K562 (cell line): ENCODE results near the gene NUP205. TPM values are rescaled to one million over a fixed set of nuclear protein-coding genes. Genes with fewer than 3 reads are reported as not detected.

Experiments used
- ATAC-seq: fragments of 200-7000 bp; cut with Tn5 transposase; 3 replicates; pipeline ENCODE4 v1.9.1; 2020; ENCODE audit warnings: moderate library complexity
- BruUV-seq: library from RNA; stranded (reverse); fragments of 400-500 nt; replicated peaks from 2 replicates; lab custom pipeline; 2021; lab: Mats Ljungman, UMichigan
- CTCF ChIA-PET: fragments of 300-600 bp; formaldehyde crosslinking; extraction: SDS; loops from one replicate; lab custom pipeline; 2021; ENCODE audit warnings: low intra/inter-chr PET ratio; lab: Yijun Ruan, JAX
- POLR2A ChIA-PET: fragments of 300-600, 350-650 bp; sonication (Branson Sonifier 250); formaldehyde crosslinking; extraction: SDS; loops from one replicate; lab custom pipeline; 2021; ENCODE audit warnings: antibody characterized with exemption, inconsistent platforms; lab: Yijun Ruan, JAX
- DNase-seq, 4 experiments: peaks; one replicate each; pipeline versions ENCODE4 v3.0.0 to v3.0.0-alpha.2; 2011 to 2018; ENCODE audit warnings: low spot score in 3 of 4, mixed read lengths in 3 of 4; ENCODE audit errors: extremely low read depth in 1 of 4
- FAIRE-seq: peaks from 2 replicates; lab custom pipeline; 2011; peaks lifted over from hg19 to GRCh38; lab: Jason Lieb, UNC
- H2AFZ ChIP-seq: 2 replicates; pipeline ENCODE4 v1.6.0; 2011; ENCODE audit warnings: low read depth, low read length, control low read depth, inconsistent platforms
- H3K27ac ChIP-seq: fragments of 200-600 bp; 3 replicates; pipeline ENCODE4 v1.8.0; 2011; ENCODE audit warnings: low read depth, mild to moderate bottlenecking, control low read depth, inconsistent platforms, low read length, moderate library complexity, mixed read lengths; ENCODE audit errors: extremely low read depth
- H3K27me3 ChIP-seq, 2 experiments: fragments of 300-600 bp in 1 of 2; 2 replicates in 1 of 2; 3 replicates in 1 of 2; pipeline versions ENCODE4 v1.6.0 to v1.8.0; 2011; ENCODE audit warnings: inconsistent platforms in 2 of 2, low read length in 2 of 2, mild to moderate bottlenecking in 1 of 2, mixed read lengths in 1 of 2, moderate library complexity in 1 of 2; ENCODE audit not compliant: control insufficient read depth in 2 of 2, insufficient read depth in 2 of 2
- H3K36me3 ChIP-seq: fragments of 300-600 bp; 3 replicates; pipeline ENCODE4 v1.8.0; 2011; ENCODE audit warnings: mild to moderate bottlenecking, low read length, inconsistent platforms; ENCODE audit not compliant: control insufficient read depth, insufficient read depth
- H3K4me1 ChIP-seq, 2 experiments: fragments of 200-600 bp in 1 of 2; replicated peaks in 1 of 2; 2 replicates in 1 of 2; 3 replicates in 1 of 2; pipeline versions ENCODE4 v1.5.1 to v1.8.0; 2011; ENCODE audit warnings: inconsistent platforms in 2 of 2, low read length in 2 of 2, mild to moderate bottlenecking in 1 of 2, mixed read lengths in 1 of 2, moderate library complexity in 1 of 2; ENCODE audit not compliant: control insufficient read depth in 2 of 2, insufficient read depth in 2 of 2
- H3K4me2 ChIP-seq: 2 replicates; pipeline ENCODE4 v1.6.1; 2011; ENCODE audit warnings: low read length, control low read depth, inconsistent platforms, mixed read lengths; ENCODE audit not compliant: insufficient read depth
- H3K4me3 ChIP-seq: fragments of 200-600 bp; sonication (generic), shearing (Covaris generic); 2 replicates; pipeline ENCODE4 v1.5.1; 2016; ENCODE audit warnings: control low read depth, inconsistent platforms
- H3K79me2 ChIP-seq: fragments of 200-600 bp; 3 replicates; pipeline ENCODE4 v1.8.0; 2011; ENCODE audit warnings: low read length, inconsistent platforms; ENCODE audit not compliant: control insufficient read depth, insufficient read depth
- H3K9ac ChIP-seq, 2 experiments: 2 replicates each; pipeline versions ENCODE4 v1.6.0 to v1.6.1; 2011; ENCODE audit warnings: low read depth in 2 of 2, low read length in 2 of 2, control low read depth in 1 of 2, inconsistent platforms in 1 of 2, mild to moderate bottlenecking in 1 of 2, mixed read lengths in 1 of 2; ENCODE audit not compliant: insufficient read depth in 1 of 2
- H3K9me1 ChIP-seq: one replicate; pipeline ENCODE4 v1.6.0; 2011; ENCODE audit warnings: inconsistent platforms, mild to moderate bottlenecking, low read length, moderate library complexity; ENCODE audit not compliant: control insufficient read depth, insufficient read depth
- H3K9me3 ChIP-seq: replicated peaks from 2 replicates; pipeline ENCODE4 v1.5.1; 2011; ENCODE audit warnings: low read depth, low read length, inconsistent platforms; ENCODE audit not compliant: control insufficient read depth, insufficient read depth
- H4K20me1 ChIP-seq: replicated peaks from 2 replicates; pipeline ENCODE4 v1.6.1; 2011; ENCODE audit warnings: low read length, inconsistent platforms, mixed read lengths; ENCODE audit not compliant: control insufficient read depth, insufficient read depth
- CEBPB ChIP-seq: fragments of 450-650 bp; IDR thresholded peaks from 2 replicates; pipeline ENCODE4 v1.6.1; 2016; ENCODE audit warnings: missing genetic modification characterization, missing compliant biosample characterization
- CEBPG ChIP-seq, 3 experiments: fragments of 200-800 bp in 1 of 3; sonication (Bioruptor generic) in 1 of 3; sonication (generic) in 1 of 3; formaldehyde crosslinking in 1 of 3; IDR thresholded peaks in 2 of 3; conservative IDR thresholded peaks in 1 of 3; 2 replicates each; pipeline versions ENCODE4 v1.6.1 to v1.8.0; 2016 to 2022; ENCODE audit warnings: missing compliant biosample characterization in 2 of 3, missing genetic modification characterization in 2 of 3, mild to moderate bottlenecking in 1 of 3, missing genetic modification reagents in 1 of 3
- CSDE1 ChIP-seq, 2 experiments: fragments of 450-650 bp; IDR thresholded peaks; 2 replicates each; pipeline ENCODE4 v1.6.1; 2016; ENCODE audit warnings: mild to moderate bottlenecking in 1 of 2
- ELF1 ChIP-seq: fragments of 200-800 bp; sonication (Bioruptor generic); IDR thresholded peaks from 2 replicates; pipeline ENCODE4 v1.6.1; 2016; ENCODE audit warnings: missing genetic modification characterization, missing compliant biosample characterization
- GATAD2B ChIP-seq: fragments of 450-650 bp; IDR thresholded peaks from 2 replicates; pipeline ENCODE4 v1.6.1; 2017; ENCODE audit warnings: mild to moderate bottlenecking, borderline replicate concordance
- MTA2 ChIP-seq: fragments of 450-650 bp; IDR thresholded peaks from 2 replicates; pipeline ENCODE4 v1.6.1; 2016; ENCODE audit warnings: low read depth
- MXD1 ChIP-seq: fragments of 250-450 bp; sonication (Bioruptor Pico); IDR thresholded peaks from 2 replicates; pipeline ENCODE4 v1.8.0; 2021; ENCODE audit warnings: borderline replicate concordance, mild to moderate bottlenecking, moderate library complexity; ENCODE audit not compliant: poor library complexity, severe bottlenecking
- THRA ChIP-seq: fragments of 450-650 bp; IDR thresholded peaks from 2 replicates; pipeline ENCODE4 v1.6.1; 2017; ENCODE audit warnings: mild to moderate bottlenecking, moderate library complexity
- ZKSCAN8 ChIP-seq: fragments of 200-800 bp; sonication (Bioruptor generic); IDR thresholded peaks from 2 replicates; pipeline ENCODE4 v1.6.1; 2016; ENCODE audit warnings: missing genetic modification characterization, missing compliant biosample characterization
- ZNF707 ChIP-seq: fragments of 250-450 bp; sonication (Bioruptor Pico); conservative IDR thresholded peaks from 2 replicates; pipeline ENCODE4 v1.8.0; 2022; ENCODE audit warnings: inconsistent platforms, mild to moderate bottlenecking, moderate library complexity
- WGBS: fragments of 100-300 bp; shearing (Covaris generic); methylation state at CpG from one replicate; pipeline ENCODE4 v1.1.6; 2016; ENCODE audit warnings: low coverage, mixed read lengths; ENCODE audit not compliant: insufficient coverage; ENCODE audit errors: missing lambda C conversion rate; 5-methylcytosine and 5-hydroxymethylcytosine counted together
- in situ Hi-C: fragments of 300-500 bp; cut with MboI; formaldehyde crosslinking; loops from 4 replicates; pipeline ENCODE4 v1.15.0; 2018; ENCODE audit warnings: inconsistent platforms, mixed read lengths
- intact Hi-C: fragments of 100-400 bp; cut with micrococcal nuclease; formaldehyde crosslinking; loops from 2 replicates; pipeline ENCODE4 v1.14.2; 2022
- polyA plus RNA-seq, 8 experiments: library from polyadenylated mRNA; depleted of rRNA in 4 of 8; stranded (reverse) in 5 of 8; unstranded in 3 of 8; fragments of >200 nt; fragmentation: Nextera tagmentation in 2 of 8; fragmentation: Illumina TruSeq in 1 of 8; extraction: Ambion mirVana in 2 of 8; extraction: Trizol in 1 of 8; gene quantifications; 2 replicates each; pipeline versions ENCODE4 v1.2.1 to v1.2.3, GENCODE V29; 2011 to 2014; ENCODE audit warnings: inconsistent platforms in 1 of 8, missing spikeins in 1 of 8
- total RNA-seq, 7 experiments: library from RNA; depleted of rRNA in 6 of 7; stranded (reverse); fragments of >200 nt in 6 of 7; fragmentation: Illumina TruSeq in 2 of 7; extraction: Trizol in 2 of 7; gene quantifications; 2 replicates each; pipeline versions ENCODE4 v1.2.1 to v1.2.3, GENCODE V29; 2011 to 2021; ENCODE audit warnings: low replicate concordance in 1 of 7

NUP205 gene
- total and polyA plus RNA-seq, 9 of the 15 experiments (the other 6 are each of a cell fraction or from before 2014, with no cell fraction given): 101 to 282 (median 193) TPM

GRCh38 chr7:135558881-135559280 lies 1.2 kb downstream of the NUP205 start (continued):
- TF ChIP-seq THRA (peak; percentile 35; the same call in 1 of the 2 replicates), ZKSCAN8 (CRISPR knock-in tag) (no peak), CEBPB (peak; percentile 80), CSDE1 (IDR thresholded peaks at IDR 0.05) (0 out of 4 replicates have a peak, but pooled peaks of 1 of the 2 experiments have one; percentile 20), ELF1 (tag) (no peak; the same call in 1 of the 2 replicates), ZNF707 (no peak), GATAD2B (0 out of 2 replicates have a peak, but pooled peaks have one; percentile 50), CEBPG (CRISPR knock-in tag; IDR thresholded peaks at IDR 0.05) (no peak), CEBPG (tag; conservative IDR thresholded peaks at IDR 0.05 in 1 of 2, IDR thresholded peaks at IDR 0.05 in 1 of 2) (peak; percentile 38), MTA2 (0 out of 2 replicates have a peak, but pooled peaks have one; percentile 10)

- H3K9me1 ChIP-seq: no peaks in the 10 kb centered on the region
- peaks cover 8% of the 10 kb centered on the region for H4K20me1 ChIP-seq
- CTCF ChIA-PET: interaction anchor here (1.7 to 3.6 kb wide), 2 partner anchors 49 to 279 kb away, joined by 4 to 37 read pairs; no protein-coding TSS in a partner anchor
- TF ChIP-seq MXD1 (CRISPR knock-in tag) (no peak), CEBPB (peak; percentile 16; the same call in 1 of the 2 replicates)
- H3K9ac ChIP-seq: no peak overlapping the region
- DNase-seq: no peak
- no peak overlapping the region for H3K27ac ChIP-seq
- no peak overlapping the region for H3K4me2 ChIP-seq
- FAIRE-seq: no peak
- peaks cover 41% of the 10 kb centered on the region for H3K36me3 ChIP-seq
- no peak for ATAC-seq
- WGBS: 83% methylated on average over 1 of the region's 1 CpG
- no peak overlapping the region for H2AFZ ChIP-seq
- H3K27me3 ChIP-seq: no peaks in the 10 kb centered on the region; a peak in 1 of 5 replicates
- BruUV-seq: no TSS peak
- peaks cover 78% of the 10 kb centered on the region for H3K79me2 ChIP-seq
- in situ Hi-C loops: no loop called here
- intact Hi-C loops: no loop called here
- H3K4me1 ChIP-seq: peaks cover 4 to 17% of the 10 kb centered on the region in 2 experiments
- H3K4me3 ChIP-seq: no peak overlapping the region
- H3K9me3 ChIP-seq: no peaks in the 10 kb centered on the region
- POLR2A ChIA-PET: interaction anchor here (0.6 to 1.0 kb wide), 3 partner anchors 12 to 98 kb away, joined by 3 read pairs; no protein-coding TSS in a partner anchor
Observed at GRCh38 chr7:135560631-135561030, 2.9 kb downstream of the NUP205 start.
